Retinal pigment epithelial cell (primary cell): ENCODE measurements around the gene SH3BGRL2.
A peak's percentile ranks its signal among the peaks of the same experiment; 100 is the strongest.
"Not testable (repeated sequence)": the region's sequence is repeated elsewhere in the genome, so short reads cannot be mapped to it uniquely, and the experiment has no call there.

Experiments
- DNase-seq: peaks from one replicate; pipeline ENCODE4 v3.0.0-alpha.2; 2010; ENCODE audit warnings: low read depth
- H3K4me3 ChIP-seq: 2 replicates; pipeline ENCODE4 v1.5.1; 2011; ENCODE audit warnings: mild to moderate bottlenecking, low read length, control low read depth, moderate library complexity
- CTCF ChIP-seq: conservative IDR thresholded peaks from 2 replicates; pipeline ENCODE4 v1.5.1; 2011; ENCODE audit warnings: low read depth, low read length, control low read depth, inconsistent platforms

SH3BGRL2 gene

GRCh38 chr6:79737172-79737571 lies 106.0 kb downstream of the SH3BGRL2 start:
- H3K4me3 ChIP-seq: peak overlapping the region; percentile 4
- no peak for TF ChIP-seq CTCF
- DNase-seq: no peak

GRCh38 chr6:79742030-79742429 lies 110.9 kb downstream of the SH3BGRL2 start:
- H3K4me3 ChIP-seq: no peak overlapping the region
- DNase-seq: no peak
- TF ChIP-seq CTCF: no peak

- H3K4me3 ChIP-seq, DNase-seq: not testable (repeated sequence)
Observed at GRCh38 chr6:79745282-79745681, 114.2 kb downstream of the SH3BGRL2 start.

GRCh38 chr6:79746325-79746724 lies 115.2 kb downstream of the SH3BGRL2 start:
- H3K4me3 ChIP-seq, DNase-seq: not testable (repeated sequence)

GRCh38 chr6:79750806-79751205 lies 119.7 kb downstream of the SH3BGRL2 start:
- no peak for TF ChIP-seq CTCF

More at GRCh38 chr6:79750806-79751205, 119.7 kb downstream of the SH3BGRL2 start:
- H3K4me3 ChIP-seq: no peak overlapping the region
- DNase-seq: no peak
